C4-2B (cell line): ENCODE data around the gene RCAN1.

Source experiments
- CTCF ChIP-seq: fragments of 450-650 bp; conservative IDR thresholded peaks from 2 replicates; pipeline ENCODE4 v1.5.1; 2017; ENCODE audit warnings: mild to moderate bottlenecking
- ZFX ChIP-seq: fragments of 450-650 bp; IDR thresholded peaks from 2 replicates; pipeline ENCODE4 v1.6.1; 2017

DNA sequence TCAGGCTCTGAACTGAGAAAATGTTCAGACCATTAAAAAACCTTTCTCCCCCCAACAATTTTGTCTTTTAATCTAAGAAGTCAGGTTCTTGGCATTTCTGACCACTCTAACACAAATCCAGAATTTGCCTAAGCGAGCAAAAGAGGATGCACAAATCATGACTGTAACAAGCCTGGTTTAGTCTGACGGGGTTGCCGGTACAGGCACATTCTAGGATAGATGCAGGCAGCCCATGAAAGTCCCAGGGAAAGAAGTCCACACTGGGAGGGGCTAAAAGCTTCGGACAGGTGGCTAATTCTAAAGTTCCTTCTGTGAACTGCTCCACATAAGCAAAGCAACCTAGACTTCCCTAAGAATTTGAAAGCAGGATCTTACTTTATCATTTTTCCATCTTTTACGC lies 54.9 kb downstream of the RCAN1 start:
- TF ChIP-seq CTCF (no peak), ZFX (no peak)
